GM12872 (cell line): ENCODE measurements around the gene CLNK.

Source experiments
- TF ChIP-seq, protein P1 (sequence below): IDR thresholded peaks from 3 replicates; pipeline ENCODE4 v1.5.1; 2011; ENCODE audit warnings: low read depth, mild to moderate bottlenecking, low read length, moderate library complexity; ENCODE audit not compliant: insufficient read depth

CLNK gene

DNA sequence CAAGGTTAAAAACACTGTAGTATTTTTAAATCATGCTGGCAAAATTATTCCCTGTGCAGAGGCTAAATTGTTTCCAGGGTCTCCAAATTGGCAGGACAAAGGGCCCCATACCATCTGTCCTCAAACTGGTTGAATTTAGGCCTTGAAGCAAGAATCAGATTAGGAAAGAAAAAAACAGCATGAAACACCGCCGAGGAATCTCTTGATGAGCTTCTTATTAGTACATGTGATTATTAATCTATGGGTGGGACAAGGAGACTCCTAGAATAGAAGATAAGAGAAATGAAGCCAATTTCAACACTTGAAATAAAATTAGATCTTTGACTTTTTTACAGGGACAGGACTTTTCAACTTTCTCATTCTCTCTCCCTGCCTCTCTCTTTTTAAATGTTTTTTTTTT lies 7.1 kb upstream of the CLNK start:
- TF ChIP-seq, protein P1, sequence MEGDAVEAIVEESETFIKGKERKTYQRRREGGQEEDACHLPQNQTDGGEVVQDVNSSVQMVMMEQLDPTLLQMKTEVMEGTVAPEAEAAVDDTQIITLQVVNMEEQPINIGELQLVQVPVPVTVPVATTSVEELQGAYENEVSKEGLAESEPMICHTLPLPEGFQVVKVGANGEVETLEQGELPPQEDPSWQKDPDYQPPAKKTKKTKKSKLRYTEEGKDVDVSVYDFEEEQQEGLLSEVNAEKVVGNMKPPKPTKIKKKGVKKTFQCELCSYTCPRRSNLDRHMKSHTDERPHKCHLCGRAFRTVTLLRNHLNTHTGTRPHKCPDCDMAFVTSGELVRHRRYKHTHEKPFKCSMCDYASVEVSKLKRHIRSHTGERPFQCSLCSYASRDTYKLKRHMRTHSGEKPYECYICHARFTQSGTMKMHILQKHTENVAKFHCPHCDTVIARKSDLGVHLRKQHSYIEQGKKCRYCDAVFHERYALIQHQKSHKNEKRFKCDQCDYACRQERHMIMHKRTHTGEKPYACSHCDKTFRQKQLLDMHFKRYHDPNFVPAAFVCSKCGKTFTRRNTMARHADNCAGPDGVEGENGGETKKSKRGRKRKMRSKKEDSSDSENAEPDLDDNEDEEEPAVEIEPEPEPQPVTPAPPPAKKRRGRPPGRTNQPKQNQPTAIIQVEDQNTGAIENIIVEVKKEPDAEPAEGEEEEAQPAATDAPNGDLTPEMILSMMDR: no peak

- TF ChIP-seq, protein P1: no peak
Measured at GRCh38 chr4:10690185-10690907, 5.8 kb upstream of the CLNK start.

- TF ChIP-seq, protein P1: no peak
Measured at GRCh38 chr4:10688846-10689245, 4.3 kb upstream of the CLNK start.

- TF ChIP-seq, protein P1: no peak
Measured at GRCh38 chr4:10688022-10688421, 3.5 kb upstream of the CLNK start.

GRCh38 chr4:10687526-10687925 lies 3.0 kb upstream of the CLNK start:
- TF ChIP-seq, protein P1: no peak

DNA sequence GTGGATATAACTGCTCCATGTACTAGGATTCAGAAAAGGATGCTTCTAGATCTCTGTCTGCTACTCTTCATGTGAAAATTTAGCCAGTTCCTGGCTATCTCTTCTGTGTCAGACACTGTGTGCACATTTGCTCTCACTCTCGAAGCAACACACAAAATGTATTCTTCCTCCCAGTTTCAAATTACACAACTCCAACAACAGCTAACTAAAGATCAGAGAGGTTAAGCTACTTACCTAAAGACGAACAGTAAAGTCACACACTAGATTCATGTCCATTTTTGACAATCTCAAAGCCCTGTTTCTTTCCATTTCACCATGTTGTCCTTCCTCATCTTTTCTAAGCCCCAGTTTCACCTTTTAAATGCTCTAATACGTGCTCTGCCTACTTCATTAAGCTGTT lies 2.2 kb downstream of the CLNK start:
- TF ChIP-seq, protein P1: no peak

GRCh38 chr4:10677796-10678497 lies 6.6 kb downstream of the CLNK start:
- TF ChIP-seq, protein P1: no peak
